HEK293 (cell line): ENCODE data around the gene FER1L5.

Experiments used
- CTCF ChIA-PET: fragments of 350-600 bp; formaldehyde crosslinking; extraction: SDS; loops from one replicate; lab custom pipeline; 2021; ENCODE audit warnings: antibody characterized with exemption; lab: Yijun Ruan, JAX
- POLR2A ChIA-PET: fragments of 300-600 bp; formaldehyde crosslinking; extraction: SDS; loops from one replicate; lab custom pipeline; 2020; ENCODE audit warnings: antibody characterized with exemption, inconsistent platforms; lab: Yijun Ruan, JAX
- H3K27ac ChIP-seq: fragments of 200-500 bp; sonication (Bioruptor generic); 2 replicates; pipeline ENCODE4 v1.5.1; 2014; ENCODE audit warnings: low read depth, low read length, control low read depth, inconsistent platforms; ENCODE audit errors: extremely low read depth
- H3K36me3 ChIP-seq, 2 experiments: fragments of 200-500 bp in 1 of 2; sonication (Bioruptor generic) in 1 of 2; 1 replicate in 1 of 2; 2 replicates in 1 of 2; pipeline ENCODE4 v1.5.1; 2014 to 2017; ENCODE audit warnings: inconsistent platforms in 2 of 2, low read length in 2 of 2; ENCODE audit not compliant: control insufficient read depth in 2 of 2, insufficient read depth in 1 of 2
- H3K4me1 ChIP-seq: fragments of 200-500 bp; sonication (Bioruptor generic); 2 replicates; pipeline ENCODE4 v1.5.1; 2014; ENCODE audit warnings: mild to moderate bottlenecking, low read length, inconsistent platforms; ENCODE audit not compliant: control insufficient read depth, insufficient read depth
- H3K4me3 ChIP-seq: 2 replicates; pipeline ENCODE4 v1.5.1; 2011; ENCODE audit warnings: low read depth, mild to moderate bottlenecking, control low read depth, low read length, moderate library complexity
- H3K9me3 ChIP-seq: fragments of 200-500 bp; sonication (Bioruptor generic); 2 replicates; pipeline ENCODE4 v1.5.1; 2014; ENCODE audit warnings: low read depth, low read length, inconsistent platforms; ENCODE audit not compliant: control insufficient read depth, insufficient read depth
- BCL11A ChIP-seq: fragments of 450-650 bp; formaldehyde crosslinking; IDR thresholded peaks from 2 replicates; pipeline ENCODE4 v1.5.1; 2016; ENCODE audit warnings: low read depth, missing biosample characterization, missing genetic modification characterization
- BCL6B ChIP-seq: fragments of 450-650 bp; formaldehyde crosslinking; IDR thresholded peaks from 2 replicates; pipeline ENCODE4 v1.5.1; 2017; ENCODE audit warnings: missing biosample characterization, missing genetic modification characterization
- FEZF1 ChIP-seq: fragments of 450-650 bp; formaldehyde crosslinking; IDR thresholded peaks from 2 replicates; pipeline ENCODE4 v1.5.1; 2016; ENCODE audit warnings: missing biosample characterization, missing genetic modification characterization
- KLF16 ChIP-seq: fragments of 450-650 bp; formaldehyde crosslinking; IDR thresholded peaks from 2 replicates; pipeline ENCODE4 v1.5.1; 2017; ENCODE audit warnings: missing biosample characterization, missing genetic modification characterization
- MEIS1 ChIP-seq: sonication (generic); formaldehyde crosslinking; IDR thresholded peaks from 2 replicates; pipeline ENCODE4 v1.8.1; 2022; ENCODE audit warnings: missing genetic modification reagents, mild to moderate bottlenecking, borderline replicate concordance
- REPIN1 ChIP-seq: fragments of 450-650 bp; formaldehyde crosslinking; IDR thresholded peaks from 2 replicates; pipeline ENCODE4 v1.5.1; 2017; ENCODE audit warnings: missing biosample characterization, missing genetic modification characterization, low read depth
- SALL2 ChIP-seq: fragments of 450-650 bp; formaldehyde crosslinking; IDR thresholded peaks from 2 replicates; pipeline ENCODE4 v1.5.0; 2017; ENCODE audit warnings: missing biosample characterization, mild to moderate bottlenecking, missing genetic modification characterization, borderline replicate concordance
- TSHZ1 ChIP-seq: fragments of 450-650 bp; formaldehyde crosslinking; IDR thresholded peaks from 2 replicates; pipeline ENCODE4 v1.5.1; 2016; ENCODE audit warnings: missing biosample characterization, missing genetic modification characterization, borderline replicate concordance
- ZBTB17 ChIP-seq: fragments of 450-650 bp; formaldehyde crosslinking; IDR thresholded peaks from 2 replicates; pipeline ENCODE4 v1.5.1; 2016; ENCODE audit warnings: missing biosample characterization, missing genetic modification characterization
- ZNF155 ChIP-seq: fragments of 450-650 bp; formaldehyde crosslinking; IDR thresholded peaks from 2 replicates; pipeline ENCODE4 v1.5.1; 2016; ENCODE audit warnings: missing biosample characterization, missing genetic modification characterization
- ZNF174 ChIP-seq: fragments of 450-650 bp; formaldehyde crosslinking; IDR thresholded peaks from 2 replicates; pipeline ENCODE4 v1.5.0; 2017; ENCODE audit warnings: missing biosample characterization, mild to moderate bottlenecking, missing genetic modification characterization
- ZNF211 ChIP-seq: fragments of 450-650 bp; formaldehyde crosslinking; IDR thresholded peaks from 2 replicates; pipeline ENCODE4 v1.5.1; 2016; ENCODE audit warnings: low read depth, missing biosample characterization, missing genetic modification characterization
- ZNF239 ChIP-seq: fragments of 450-650 bp; formaldehyde crosslinking; IDR thresholded peaks from 2 replicates; pipeline ENCODE4 v1.5.1; 2016; ENCODE audit warnings: missing biosample characterization, missing genetic modification characterization
- ZNF433 ChIP-seq: fragments of 450-650 bp; formaldehyde crosslinking; IDR thresholded peaks from 2 replicates; pipeline ENCODE4 v1.5.1; 2016; ENCODE audit warnings: missing biosample characterization, missing genetic modification characterization, low read depth
- ZNF513 ChIP-seq: fragments of 450-650 bp; IDR thresholded peaks from 2 replicates; pipeline ENCODE4 v1.5.1; 2018; ENCODE audit warnings: missing biosample characterization, missing genetic modification characterization
- ZNF585B ChIP-seq: fragments of 450-650 bp; formaldehyde crosslinking; IDR thresholded peaks from 2 replicates; pipeline ENCODE4 v1.5.1; 2016; ENCODE audit warnings: missing biosample characterization, missing genetic modification characterization
- ZNF621 ChIP-seq: fragments of 450-650 bp; formaldehyde crosslinking; IDR thresholded peaks from 2 replicates; pipeline ENCODE4 v1.5.1; 2017; ENCODE audit warnings: missing biosample characterization, missing genetic modification characterization
- ZNF623 ChIP-seq: fragments of 450-650 bp; formaldehyde crosslinking; IDR thresholded peaks from 2 replicates; pipeline ENCODE4 v1.5.1; 2016; ENCODE audit warnings: missing biosample characterization, missing genetic modification characterization
- ZNF654 ChIP-seq: fragments of 450-650 bp; formaldehyde crosslinking; IDR thresholded peaks from 2 replicates; pipeline ENCODE4 v1.5.1; 2016; ENCODE audit warnings: low read depth, missing biosample characterization, missing genetic modification characterization
- ZNF670 ChIP-seq: fragments of 450-650 bp; formaldehyde crosslinking; IDR thresholded peaks from 2 replicates; pipeline ENCODE4 v1.5.1; 2016; ENCODE audit warnings: missing biosample characterization, missing genetic modification characterization, low read depth
- TF ChIP-seq, protein P1 (sequence below): fragments of 450-650 bp; formaldehyde crosslinking; IDR thresholded peaks from 2 replicates; pipeline ENCODE4 v1.5.1; 2016; ENCODE audit warnings: missing biosample characterization, missing genetic modification characterization, low read depth

Gene FER1L5

GRCh38 chr2:96688649-96689430 is 46.3 kb downstream of the FER1L5 start (continued):
- TF ChIP-seq KLF16 = no peak
- TF ChIP-seq, protein P1, sequence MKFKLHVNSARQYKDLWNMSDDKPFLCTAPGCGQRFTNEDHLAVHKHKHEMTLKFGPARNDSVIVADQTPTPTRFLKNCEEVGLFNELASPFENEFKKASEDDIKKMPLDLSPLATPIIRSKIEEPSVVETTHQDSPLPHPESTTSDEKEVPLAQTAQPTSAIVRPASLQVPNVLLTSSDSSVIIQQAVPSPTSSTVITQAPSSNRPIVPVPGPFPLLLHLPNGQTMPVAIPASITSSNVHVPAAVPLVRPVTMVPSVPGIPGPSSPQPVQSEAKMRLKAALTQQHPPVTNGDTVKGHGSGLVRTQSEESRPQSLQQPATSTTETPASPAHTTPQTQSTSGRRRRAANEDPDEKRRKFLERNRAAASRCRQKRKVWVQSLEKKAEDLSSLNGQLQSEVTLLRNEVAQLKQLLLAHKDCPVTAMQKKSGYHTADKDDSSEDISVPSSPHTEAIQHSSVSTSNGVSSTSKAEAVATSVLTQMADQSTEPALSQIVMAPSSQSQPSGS (tag by site-specific recombination) = no peak
- TF ChIP-seq ZNF654 (tag by site-specific recombination) = no peak

DNA sequence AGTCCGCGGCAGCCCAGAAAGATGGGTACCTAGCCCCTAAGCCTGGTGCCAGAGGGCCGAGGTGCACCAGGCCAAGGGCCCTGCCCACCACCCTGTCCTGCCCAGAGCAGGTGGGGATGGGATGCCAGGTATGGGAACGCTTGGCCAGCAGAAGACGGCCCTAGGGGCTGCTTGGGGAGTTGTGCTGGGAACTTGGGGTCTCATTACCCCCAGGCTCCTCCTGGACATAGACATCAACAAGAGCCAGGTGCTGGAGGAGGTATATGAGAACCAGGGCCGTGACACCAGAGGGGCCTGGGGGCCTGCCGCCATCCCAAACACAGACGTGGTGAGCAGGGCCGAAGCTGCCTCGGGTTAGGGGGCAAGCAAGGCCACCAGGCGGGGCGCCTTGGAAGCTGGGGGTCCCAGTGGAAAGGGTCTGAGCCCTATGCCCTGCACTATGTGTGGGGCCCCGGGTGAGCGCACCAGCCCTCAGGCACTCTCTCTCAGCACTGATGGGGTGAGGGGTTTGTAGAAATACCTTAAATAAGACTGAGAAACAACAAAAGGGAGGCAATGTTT is 46.9 kb downstream of the FER1L5 start:
- Histone ChIP-seq H3K36me3 (no peaks in the 10 kb centered on the region), H3K4me3 (no peak overlapping the region), H3K27ac (no peak overlapping the region), H3K4me1 (peaks cover 9% of the 10 kb centered on the region), H3K9me3 (no peaks in the 10 kb centered on the region)
- POLR2A ChIA-PET = no interaction called here
- CTCF ChIA-PET = no interaction called here
- no peak for TF ChIP-seq ZNF155 (tag by site-specific recombination)
- TF ChIP-seq ZNF623 (tag by site-specific recombination) = no peak
- no peak for TF ChIP-seq ZNF211 (tag by site-specific recombination)
- TF ChIP-seq REPIN1 (tag by site-specific recombination) = no peak
- TF ChIP-seq SALL2 (tag by site-specific recombination) = no peak
- no peak for TF ChIP-seq ZNF433 (tag by site-specific recombination)
- TF ChIP-seq ZNF174 (tag by site-specific recombination) = no peak

DNA sequence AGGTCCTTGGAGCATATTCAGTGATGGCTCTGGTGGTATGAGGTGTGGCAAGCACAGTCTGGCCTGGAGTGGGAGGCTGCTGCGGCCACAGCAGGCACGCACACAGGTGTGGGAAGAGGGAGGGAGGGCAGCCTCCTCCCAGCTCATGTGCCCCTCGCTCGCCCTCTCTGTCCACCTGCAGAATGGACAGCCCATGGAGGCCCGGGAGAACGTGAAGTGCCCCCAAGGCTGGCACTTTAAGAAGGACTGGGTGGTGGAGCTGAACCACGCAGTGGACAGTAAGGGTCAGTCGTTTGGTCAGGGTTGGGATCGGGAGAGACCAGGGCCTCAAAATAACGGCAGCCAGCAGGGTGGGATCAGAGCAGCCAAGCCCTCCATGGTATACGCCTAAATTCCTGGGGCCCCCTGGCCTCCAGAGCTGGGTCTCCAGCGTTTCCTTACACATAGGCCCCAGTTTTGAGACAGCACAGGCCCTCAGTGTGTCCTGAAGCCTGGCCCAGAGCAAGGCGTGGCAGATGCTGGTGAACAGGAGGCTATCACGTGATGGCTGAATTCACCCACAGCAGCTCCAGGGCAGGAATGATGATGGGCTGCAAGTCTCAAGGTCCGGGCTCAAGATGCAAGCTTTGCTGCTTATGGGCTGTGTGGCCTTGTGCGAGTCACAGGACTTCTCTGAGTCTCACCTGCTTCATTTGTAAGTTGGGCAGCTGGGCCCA is 47.9 kb downstream of the FER1L5 start:
- Histone ChIP-seq H3K36me3 (no peaks in the 10 kb centered on the region), H3K4me3 (no peak overlapping the region), H3K27ac (no peak overlapping the region), H3K4me1 (peaks cover 7% of the 10 kb centered on the region), H3K9me3 (no peaks in the 10 kb centered on the region)
- TF ChIP-seq BCL6B = no peak
- no peak for TF ChIP-seq ZNF670 (tag by site-specific recombination)
- no peak for TF ChIP-seq ZBTB17 (tag by site-specific recombination)
- TF ChIP-seq TSHZ1 (tag by site-specific recombination) = no peak
- TF ChIP-seq ZNF513 (tag by site-specific recombination) = no peak
- TF ChIP-seq ZNF239 (tag by site-specific recombination) = no peak
- TF ChIP-seq ZNF585B (tag by site-specific recombination) = no peak
- no peak for TF ChIP-seq ZNF621 (tag by site-specific recombination)
- TF ChIP-seq BCL11A = no peak
- no peak for TF ChIP-seq FEZF1 (tag by site-specific recombination)
- no peak for TF ChIP-seq MEIS1 (CRISPR knock-in tag)
- CTCF ChIA-PET = no interaction called here
- POLR2A ChIA-PET = no interaction called here
